ENCODE results near the gene RAB9A. TPM values are rescaled to one million over a fixed set of nuclear protein-coding genes. Genes with fewer than 3 reads are reported as not detected.
"Not testable (repeated sequence)": the region's sequence is repeated elsewhere in the genome, so short reads cannot be mapped to it uniquely, and the experiment has no call there.

Gene RAB9A
- total RNA-seq, 2 experiments from 2014 or later, result 26.6 to 29.6 TPM

- ChIA-PET POLR2A (no interaction called here), CTCF (interaction anchor here (1.1 kb wide), 1 partner anchor 18 kb away, joined by 3 read pairs; no protein-coding TSS in a partner anchor)
Measured at GRCh38 chrX:13666836-13667235, 22.1 kb upstream of the RAB9A start.

DNA sequence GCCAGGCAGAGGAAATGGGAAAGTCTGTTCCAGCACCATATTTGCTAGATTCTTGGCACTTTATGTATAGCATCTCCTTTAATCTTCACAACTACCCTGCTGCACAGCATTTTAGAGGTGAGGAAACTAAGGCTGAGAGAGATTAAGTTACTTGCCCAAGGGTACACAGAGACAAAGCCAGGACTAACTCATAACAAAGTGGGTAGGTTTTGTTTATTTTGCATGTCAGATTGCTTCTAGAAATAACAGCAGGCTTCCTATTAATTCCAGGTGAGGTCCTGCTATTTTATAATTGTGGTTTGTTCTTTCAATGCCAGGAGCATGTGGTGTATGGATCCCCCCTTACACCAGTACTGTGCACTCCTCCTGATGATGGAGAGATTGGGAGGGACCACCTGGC, 21.0 kb upstream of the RAB9A start:
- CTCF ChIA-PET, result no interaction called here
- POLR2A ChIA-PET, result no interaction called here

DNA sequence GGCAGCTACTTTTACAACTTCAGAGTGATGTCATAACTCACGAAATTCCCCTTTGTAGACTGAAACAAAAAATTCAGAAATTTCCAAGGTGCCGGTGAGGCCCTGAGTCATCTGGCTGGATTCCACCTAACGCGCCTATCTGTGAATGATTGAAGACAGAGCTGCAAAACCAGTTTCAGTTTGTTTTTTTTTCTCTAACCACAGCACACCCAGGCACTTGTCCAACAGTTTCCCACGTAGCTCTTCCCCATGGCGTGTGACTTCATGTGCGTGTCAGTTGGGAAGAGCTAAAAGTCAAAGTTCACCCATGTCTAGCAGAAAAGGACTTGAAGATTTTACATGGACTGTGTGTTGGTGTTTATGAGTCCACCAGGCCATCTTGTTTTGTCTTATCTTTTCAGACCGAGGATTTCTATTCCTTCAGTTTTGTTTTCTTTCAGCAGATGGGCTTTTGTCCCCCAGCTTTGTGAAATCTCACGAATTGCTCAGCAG, 19.6 kb upstream of the RAB9A start:
- CTCF ChIA-PET, result interaction anchor here (1.7 kb wide), 2 partner anchors 17 to 67 kb away, joined by 5 to 6 read pairs; no protein-coding TSS in a partner anchor

DNA sequence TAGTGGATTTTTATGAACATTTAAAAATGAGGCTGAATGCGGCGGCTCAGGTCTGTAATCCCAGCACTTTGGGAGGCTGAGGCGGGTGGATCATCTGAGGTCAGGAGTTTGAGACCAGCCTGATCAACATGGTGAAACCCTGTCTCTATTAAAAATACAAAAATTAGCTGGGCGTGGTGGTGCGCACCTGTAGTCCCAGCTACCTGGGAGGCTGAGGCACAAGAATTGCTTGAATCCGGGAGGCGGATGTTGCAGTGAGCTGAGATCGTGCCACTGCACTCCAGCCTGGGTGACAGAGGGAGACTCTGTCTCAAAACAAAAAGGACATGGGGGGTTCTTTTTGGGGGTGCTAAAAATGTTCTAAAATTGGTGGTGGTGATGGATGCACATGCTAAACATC, 19.2 kb upstream of the RAB9A start:
- ChIA-PET POLR2A (interaction anchor here (1.0 to 1.4 kb wide), 4 partner anchors 17 to 65 kb away, joined by 3 to 4 read pairs (median 4); partner anchors contain the start of genes OFD1, RAB9A and TRAPPC2), CTCF (interaction anchor here (1.7 kb wide), 2 partner anchors 17 to 67 kb away, joined by 5 to 6 read pairs; no protein-coding TSS in a partner anchor)

More for the DNA sequence above, 19.6 kb upstream of the RAB9A start:
- POLR2A ChIA-PET, result interaction anchor here (1.0 to 1.4 kb wide), 4 partner anchors 17 to 66 kb away, joined by 3 to 4 read pairs (median 4); partner anchors contain the start of genes OFD1, RAB9A and TRAPPC2

GRCh38 chrX:13670197-13670596, 18.7 kb upstream of the RAB9A start:
- CTCF ChIA-PET, result interaction anchor here (1.7 kb wide), 2 partner anchors 16 to 66 kb away, joined by 5 to 6 read pairs; no protein-coding TSS in a partner anchor
- POLR2A ChIA-PET, result interaction anchor here (0.7 to 1.0 kb wide), 2 partner anchors 16 to 21 kb away, joined by 3 to 4 read pairs; no protein-coding TSS in a partner anchor

- CTCF ChIA-PET, result no interaction called here
- POLR2A ChIA-PET, result no interaction called here
Measured at GRCh38 chrX:13673016-13673415, 15.9 kb upstream of the RAB9A start.

- ChIA-PET CTCF (no interaction called here), POLR2A (no interaction called here)
Measured at GRCh38 chrX:13676885-13677284, 12.0 kb upstream of the RAB9A start.

- POLR2A ChIA-PET, CTCF ChIA-PET: not testable (repeated sequence)
Measured at GRCh38 chrX:13679700-13680099, 9.2 kb upstream of the RAB9A start.

GRCh38 chrX:13681595-13681994, 7.3 kb upstream of the RAB9A start:
- CTCF ChIA-PET, result no interaction called here

GRCh38 chrX:13684361-13684760, 4.6 kb upstream of the RAB9A start:
- CTCF ChIA-PET, result interaction anchor here (0.8 kb wide), 1 partner anchor 18 kb away, joined by 3 read pairs; no protein-coding TSS in a partner anchor
- POLR2A ChIA-PET, result interaction anchor here (1.6 kb wide), 1 partner anchor 51 kb away, joined by 3 read pairs; the partner anchor contains the start of gene OFD1

More at GRCh38 chrX:13681595-13681994, 7.3 kb upstream of the RAB9A start:
- POLR2A ChIA-PET, result no interaction called here

- ChIA-PET CTCF (interaction anchor here (0.8 kb wide), 1 partner anchor 19 kb away, joined by 3 read pairs; no protein-coding TSS in a partner anchor), POLR2A (interaction anchor here (0.6 to 1.6 kb wide), 2 partner anchors 50 to 1654 kb away, joined by 3 read pairs; partner anchors contain the start of gene OFD1)
Measured at GRCh38 chrX:13685126-13685763, 3.7 kb upstream of the RAB9A start.

- ChIA-PET POLR2A (interaction anchor here (1.8 to 1.9 kb wide), 2 partner anchors 25 to 47 kb away, joined by 7 to 9 read pairs; partner anchors contain the start of genes OFD1 and TRAPPC2), CTCF (interaction anchor here (1.6 to 1.9 kb wide), 2 partner anchors 18 to 48 kb away, joined by 5 to 6 read pairs; partner anchors contain the start of genes OFD1 and TRAPPC2)
Measured at GRCh38 chrX:13687203-13687602, 1.7 kb upstream of the RAB9A start.

- ChIA-PET CTCF (interaction anchor here (1.6 kb wide), 1 partner anchor 47 kb away, joined by 6 read pairs; the partner anchor contains the start of genes OFD1 and TRAPPC2), POLR2A (interaction anchor here (1.0 to 1.9 kb wide), 5 partner anchors 9 to 49 kb away, joined by 3 to 9 read pairs (median 5); partner anchors contain the start of genes OFD1 and TRAPPC2)
Measured at GRCh38 chrX:13688384-13688957, 457 bp upstream of the RAB9A start.

DNA sequence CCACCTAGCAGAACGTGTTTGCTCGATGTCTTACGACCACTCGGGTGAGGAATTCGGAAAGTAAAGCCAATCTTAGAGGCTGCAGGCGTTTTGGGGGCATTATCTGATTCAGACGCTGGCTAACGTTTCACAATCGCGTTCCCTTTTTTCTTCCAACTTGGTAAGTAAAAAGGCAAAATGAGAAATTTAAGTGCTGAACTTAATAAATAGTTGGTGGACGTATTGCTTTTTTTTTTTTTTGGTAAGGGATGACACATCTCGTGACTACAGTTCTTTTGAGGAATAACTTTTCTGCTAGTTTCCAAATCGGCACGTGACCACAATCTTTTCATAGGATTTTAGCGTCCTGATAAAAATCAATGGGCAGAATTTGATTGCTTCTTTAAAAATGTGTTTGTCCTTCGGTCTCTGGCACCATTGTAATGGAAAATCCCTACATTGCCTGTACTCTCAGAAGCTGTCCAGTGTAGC, 848 bp downstream of the RAB9A start:
- ChIA-PET CTCF (interaction anchor here (0.7 kb wide), 1 partner anchor 769 kb away, joined by 4 read pairs; no protein-coding TSS in a partner anchor), POLR2A (interaction anchor here (0.6 to 1.5 kb wide), 5 partner anchors 8 to 608 kb away, joined by 3 to 6 read pairs (median 4); partner anchors contain the start of genes OFD1 and TRAPPC2)

GRCh38 chrX:13690836-13691235, 1.9 kb downstream of the RAB9A start:
- ChIA-PET POLR2A (interaction anchor here (0.6 to 1.0 kb wide), 2 partner anchors 20 to 22 kb away, joined by 3 read pairs; no protein-coding TSS in a partner anchor), CTCF (interaction anchor here (0.7 to 0.8 kb wide), 2 partner anchors 44 to 341 kb away, joined by 3 read pairs; partner anchors contain the start of genes OFD1 and TRAPPC2)

DNA sequence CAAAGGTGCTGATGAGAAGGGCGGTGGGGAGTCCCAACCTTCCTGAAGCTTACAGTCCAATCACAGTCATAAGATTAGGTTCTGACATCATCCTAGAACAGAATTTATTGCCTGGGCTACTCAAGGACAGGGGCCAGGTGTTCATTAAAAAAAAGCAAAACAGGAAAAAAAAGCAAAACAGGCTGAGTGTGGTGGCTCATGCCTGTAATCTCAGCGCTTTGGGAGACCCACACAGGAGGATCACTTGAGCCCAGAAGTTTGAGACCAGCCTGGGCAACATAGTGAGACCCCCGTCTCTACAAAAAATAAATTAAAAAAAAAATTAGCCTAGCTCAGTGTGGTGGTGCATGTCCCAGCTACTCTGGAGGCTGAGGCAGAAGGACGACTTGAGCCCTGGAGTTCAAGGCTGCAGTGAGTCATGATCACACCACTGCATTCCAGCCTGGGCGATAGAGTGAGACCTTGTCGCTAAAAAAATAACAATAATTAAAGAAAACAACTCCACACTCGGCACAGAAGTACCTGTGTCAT, 3.0 kb downstream of the RAB9A start:
- CTCF ChIA-PET, result interaction anchor here (0.7 to 0.8 kb wide), 2 partner anchors 43 to 340 kb away, joined by 3 read pairs; partner anchors contain the start of genes OFD1 and TRAPPC2
- POLR2A ChIA-PET, result interaction anchor here (1.0 kb wide), 1 partner anchor 23 kb away, joined by 3 read pairs; no protein-coding TSS in a partner anchor

- ChIA-PET POLR2A (no interaction called here), CTCF (no interaction called here)
Measured at GRCh38 chrX:13692771-13693231, 3.9 kb downstream of the RAB9A start.

- CTCF ChIA-PET, result interaction anchor here (0.8 kb wide), 1 partner anchor 31 kb away, joined by 3 read pairs; no protein-coding TSS in a partner anchor
Measured at GRCh38 chrX:13693341-13693961, 4.5 kb downstream of the RAB9A start.

More at GRCh38 chrX:13693341-13693961, 4.5 kb downstream of the RAB9A start:
- POLR2A ChIA-PET, result no interaction called here
